ENCODE results near the gene TRIM4.
A peak's percentile ranks its signal among the peaks of the same experiment; 100 is the strongest.
"Not testable (repeated sequence)": the region's sequence is repeated elsewhere in the genome, so short reads cannot be mapped to it uniquely, and the experiment has no call there.

The TRIM4 gene, protein sequence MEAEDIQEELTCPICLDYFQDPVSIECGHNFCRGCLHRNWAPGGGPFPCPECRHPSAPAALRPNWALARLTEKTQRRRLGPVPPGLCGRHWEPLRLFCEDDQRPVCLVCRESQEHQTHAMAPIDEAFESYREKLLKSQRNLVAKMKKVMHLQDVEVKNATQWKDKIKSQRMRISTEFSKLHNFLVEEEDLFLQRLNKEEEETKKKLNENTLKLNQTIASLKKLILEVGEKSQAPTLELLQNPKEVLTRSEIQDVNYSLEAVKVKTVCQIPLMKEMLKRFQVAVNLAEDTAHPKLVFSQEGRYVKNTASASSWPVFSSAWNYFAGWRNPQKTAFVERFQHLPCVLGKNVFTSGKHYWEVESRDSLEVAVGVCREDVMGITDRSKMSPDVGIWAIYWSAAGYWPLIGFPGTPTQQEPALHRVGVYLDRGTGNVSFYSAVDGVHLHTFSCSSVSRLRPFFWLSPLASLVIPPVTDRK

DNA sequence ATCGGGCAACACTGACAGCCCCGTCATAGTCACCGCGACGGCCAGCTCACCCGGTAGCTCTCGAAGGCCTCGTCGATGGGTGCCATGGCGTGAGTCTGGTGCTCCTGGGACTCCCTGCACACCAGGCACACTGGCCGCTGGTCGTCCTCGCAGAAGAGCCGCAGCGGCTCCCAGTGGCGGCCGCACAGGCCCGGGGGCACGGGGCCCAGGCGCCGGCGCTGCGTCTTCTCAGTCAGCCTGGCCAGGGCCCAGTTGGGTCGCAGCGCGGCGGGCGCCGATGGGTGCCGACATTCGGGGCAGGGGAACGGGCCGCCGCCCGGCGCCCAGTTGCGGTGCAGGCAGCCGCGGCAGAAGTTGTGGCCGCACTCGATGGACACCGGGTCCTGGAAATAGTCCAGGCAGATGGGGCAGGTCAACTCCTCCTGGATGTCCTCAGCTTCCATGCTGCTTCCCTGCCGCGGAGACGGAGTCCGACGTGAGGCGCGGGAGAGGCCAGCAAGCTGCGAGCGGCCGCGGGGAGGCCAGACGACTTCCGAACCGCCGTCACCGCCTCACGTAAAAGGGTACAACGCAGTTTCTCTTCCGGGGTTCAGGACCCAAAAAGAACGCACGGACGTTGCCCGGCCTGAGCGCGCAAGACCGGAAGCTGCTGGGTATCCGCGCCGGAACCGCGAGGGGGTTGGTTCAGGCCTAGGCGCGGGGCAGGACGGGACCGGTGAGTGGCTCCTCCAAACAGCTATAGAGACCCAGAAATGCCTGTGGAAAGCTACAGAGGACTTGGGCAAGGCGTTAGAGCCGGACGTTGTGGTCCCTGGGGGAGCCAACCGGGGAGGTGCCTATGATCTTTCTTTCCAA is at the start of gene TRIM4:
Gene TRIM4, minus strand, starts transcription at position 572 of the 855 bp plus-strand sequence. Its CDS starts 129 bp downstream, at position 443.
- peak; percentile 88 for DNase-seq

DNA sequence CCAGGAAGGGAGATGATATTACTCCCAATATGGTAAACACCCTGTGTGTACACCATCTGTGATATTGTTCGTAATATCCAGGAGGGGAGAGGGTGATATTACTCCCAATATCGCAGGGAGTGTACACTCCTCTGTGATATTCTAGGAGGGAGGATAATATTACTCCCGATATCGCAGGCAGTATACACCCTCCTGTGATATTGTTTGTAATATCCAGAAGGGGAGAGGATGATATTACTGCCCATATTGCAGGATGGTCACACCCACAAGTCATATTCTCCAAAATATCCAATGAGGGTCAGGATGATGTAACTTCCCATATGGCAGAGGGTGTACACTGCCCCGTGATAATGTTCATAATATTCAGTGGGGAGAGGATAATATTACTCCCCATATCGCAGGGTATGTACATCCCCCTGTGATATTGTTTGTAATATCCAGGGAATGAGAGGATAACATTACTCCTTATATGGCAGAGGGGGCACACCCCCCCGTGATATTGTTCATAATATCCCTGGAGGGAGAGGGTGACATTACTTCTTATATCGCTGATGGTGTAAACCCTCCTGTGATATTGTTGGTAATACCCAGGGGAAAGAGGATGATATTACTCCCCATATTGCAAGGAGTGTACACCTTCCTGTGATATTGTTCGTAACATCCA is 39.4 kb upstream of the TRIM4 start:
- no peak for DNase-seq

DNA sequence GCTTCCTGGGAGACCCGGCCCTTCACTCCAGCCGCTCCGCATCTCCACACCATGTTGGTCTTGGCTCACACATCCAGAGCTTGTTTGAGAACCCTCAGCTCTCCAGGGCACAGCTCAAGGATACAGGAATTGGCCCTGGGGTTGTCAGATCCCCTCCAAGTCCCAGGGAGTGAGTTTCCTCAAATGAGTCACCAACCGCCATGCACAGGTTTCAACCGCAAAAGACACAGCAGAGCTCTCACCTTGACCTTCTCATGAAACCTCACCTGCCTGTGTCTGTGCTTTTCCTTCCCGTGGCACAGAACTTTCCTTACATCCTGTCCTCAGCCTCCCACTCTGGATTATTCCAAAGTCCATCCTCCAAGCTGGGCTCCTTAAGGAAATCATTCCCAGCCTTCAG is 35.9 kb upstream of the TRIM4 start:
- no peak for DNase-seq

DNA sequence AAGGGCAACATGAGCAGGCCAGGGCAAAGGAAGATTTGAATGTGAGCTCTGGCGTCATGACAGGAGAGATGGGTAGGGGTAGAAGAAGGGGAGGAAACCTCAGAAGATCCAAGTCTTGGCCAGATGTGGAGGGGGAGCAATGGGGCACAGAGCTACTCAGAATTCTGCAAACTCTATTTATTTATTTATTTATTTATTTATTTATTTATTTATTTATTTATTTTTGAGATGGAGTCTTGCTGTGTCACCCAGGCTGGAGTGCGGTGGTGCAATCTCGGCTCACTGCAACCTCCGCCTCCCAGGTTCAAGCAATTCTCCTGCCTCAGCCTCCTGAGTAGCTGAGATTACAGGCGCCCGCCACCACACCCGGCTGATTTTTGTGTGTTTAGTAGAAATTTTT is 35.3 kb upstream of the TRIM4 start:
- DNase-seq, result not testable (repeated sequence)

DNA sequence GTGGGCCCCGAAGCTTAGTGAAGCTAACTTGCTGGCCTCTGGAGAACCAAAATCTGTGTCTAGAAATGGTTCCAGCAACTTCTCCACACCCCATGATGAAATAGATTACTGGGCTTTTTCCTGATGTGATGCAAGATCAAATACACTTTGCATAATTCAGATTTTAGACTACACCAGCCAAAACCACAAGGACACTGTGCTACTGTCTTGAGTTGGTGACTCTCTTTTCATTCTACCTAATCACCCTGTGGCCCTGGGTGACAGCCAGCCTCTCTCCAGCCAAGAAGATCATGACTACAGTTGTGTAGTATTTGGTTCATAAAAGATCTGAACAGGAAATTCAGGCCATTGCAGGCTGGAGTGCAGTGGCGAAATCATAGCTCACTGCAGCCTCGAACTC is 34.3 kb upstream of the TRIM4 start:
- no peak for DNase-seq

DNA sequence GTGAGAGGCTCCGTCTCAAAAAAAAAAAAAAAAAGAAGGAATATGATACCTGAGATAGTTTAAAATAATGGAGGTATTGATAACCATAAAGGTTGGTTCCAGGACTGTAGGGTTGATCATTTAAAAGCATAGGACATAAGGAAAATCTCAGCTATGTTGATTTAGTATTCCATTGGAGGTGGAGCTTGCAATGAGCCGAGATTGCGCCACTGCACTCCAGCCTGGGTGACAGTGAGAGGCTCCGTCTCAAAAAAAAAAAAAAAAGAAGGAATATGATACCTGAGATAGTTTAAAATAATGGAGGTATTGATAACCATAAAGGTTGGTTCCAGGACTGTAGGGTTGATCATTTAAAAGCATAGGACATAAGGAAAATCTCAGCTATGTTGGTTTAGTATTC is 33.3 kb upstream of the TRIM4 start:
- DNase-seq, result not testable (repeated sequence)

DNA sequence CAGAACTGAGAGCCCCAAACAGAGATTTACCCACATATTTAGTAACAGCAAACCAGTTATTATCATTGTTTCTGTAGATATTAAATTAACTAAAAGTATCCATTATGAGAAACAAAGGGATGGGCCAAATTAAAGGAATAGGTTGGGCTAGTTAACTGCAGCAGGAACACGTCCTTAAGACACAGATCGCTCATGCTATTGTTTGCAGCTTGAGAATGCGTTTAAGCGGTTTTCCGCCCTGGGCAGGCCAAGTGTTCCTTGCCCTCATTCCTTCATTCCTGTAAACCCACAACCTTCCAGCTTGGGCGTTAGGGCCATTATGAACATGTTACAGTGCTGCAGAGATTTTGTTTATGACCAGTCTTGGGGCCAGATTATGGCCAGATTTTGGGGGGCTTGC is 31.5 kb upstream of the TRIM4 start:
- DNase-seq, result not testable (repeated sequence)

DNA sequence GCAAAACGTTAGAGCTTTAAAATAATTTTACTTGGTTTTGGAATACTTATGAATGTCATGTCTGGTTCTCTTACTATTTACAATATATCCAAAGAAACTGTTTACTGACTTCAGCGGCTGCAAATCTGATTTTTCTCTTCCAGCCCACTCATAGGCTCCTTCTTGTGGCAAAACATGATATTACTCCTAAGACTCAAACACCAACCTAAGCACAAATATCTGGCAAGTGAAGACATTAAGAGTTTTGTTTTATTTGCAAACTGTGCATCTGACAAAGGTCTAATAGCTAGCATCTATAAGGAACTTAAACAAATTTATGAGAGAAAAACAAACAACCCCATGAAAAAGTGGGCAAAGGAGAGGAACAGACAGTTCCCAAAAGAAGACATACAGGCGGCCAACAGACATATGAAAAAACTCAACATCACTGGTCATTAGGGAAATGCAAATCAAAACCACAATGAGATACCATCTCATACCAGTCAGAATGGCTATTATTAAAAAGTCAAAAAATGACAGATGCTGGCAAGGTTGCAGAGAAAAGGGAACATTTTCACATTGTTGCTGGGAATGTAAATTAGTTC is 30.4 kb upstream of the TRIM4 start:
- no peak for DNase-seq

DNA sequence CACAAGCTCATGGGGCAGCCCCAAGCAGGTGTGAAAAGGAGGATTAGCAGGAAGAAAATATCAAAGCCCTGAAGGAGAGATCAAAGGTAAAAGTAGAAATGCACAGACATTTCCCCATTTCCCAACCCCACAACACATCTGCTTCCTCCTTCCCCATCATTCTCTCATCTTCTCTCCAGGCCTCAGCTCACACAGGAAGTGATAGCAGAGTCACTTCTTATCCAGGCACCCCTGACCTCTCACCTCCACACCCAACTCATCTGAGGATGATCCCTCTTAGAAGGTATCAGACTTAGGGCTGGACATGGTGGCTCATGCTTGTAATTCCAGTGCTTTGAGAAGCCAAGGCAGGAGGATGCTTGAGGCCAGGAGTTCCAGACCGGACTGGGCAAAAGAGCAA is 28.3 kb upstream of the TRIM4 start:
- no peak for DNase-seq

DNA sequence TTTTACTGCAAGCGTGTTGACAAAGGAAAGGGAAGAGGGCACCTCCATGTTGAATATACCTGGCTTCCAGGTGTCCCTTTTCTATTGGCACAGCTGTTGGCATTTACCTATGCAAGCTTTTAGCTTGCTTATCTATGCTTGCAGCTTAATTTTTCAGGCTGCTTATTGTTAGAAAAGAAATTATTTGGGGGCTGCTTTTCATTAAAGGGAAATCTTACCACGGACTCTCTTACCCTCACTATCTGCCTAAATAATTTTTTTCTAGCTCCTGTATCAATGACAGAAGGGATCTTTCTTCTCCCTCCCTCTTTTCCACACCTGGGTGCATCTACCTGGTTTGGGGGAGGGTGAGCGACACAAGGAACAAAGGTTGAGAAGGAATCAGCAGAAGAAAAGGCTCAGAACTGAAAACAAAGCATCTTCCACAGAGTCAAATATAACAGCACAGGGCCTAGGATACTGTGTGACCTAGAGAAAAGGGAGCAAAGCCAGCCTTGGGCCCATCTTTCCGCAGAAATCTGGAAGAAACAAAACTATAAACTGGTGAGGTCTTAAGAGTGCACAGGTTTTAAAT is 25.3 kb upstream of the TRIM4 start:
- DNase-seq, result no peak

DNA sequence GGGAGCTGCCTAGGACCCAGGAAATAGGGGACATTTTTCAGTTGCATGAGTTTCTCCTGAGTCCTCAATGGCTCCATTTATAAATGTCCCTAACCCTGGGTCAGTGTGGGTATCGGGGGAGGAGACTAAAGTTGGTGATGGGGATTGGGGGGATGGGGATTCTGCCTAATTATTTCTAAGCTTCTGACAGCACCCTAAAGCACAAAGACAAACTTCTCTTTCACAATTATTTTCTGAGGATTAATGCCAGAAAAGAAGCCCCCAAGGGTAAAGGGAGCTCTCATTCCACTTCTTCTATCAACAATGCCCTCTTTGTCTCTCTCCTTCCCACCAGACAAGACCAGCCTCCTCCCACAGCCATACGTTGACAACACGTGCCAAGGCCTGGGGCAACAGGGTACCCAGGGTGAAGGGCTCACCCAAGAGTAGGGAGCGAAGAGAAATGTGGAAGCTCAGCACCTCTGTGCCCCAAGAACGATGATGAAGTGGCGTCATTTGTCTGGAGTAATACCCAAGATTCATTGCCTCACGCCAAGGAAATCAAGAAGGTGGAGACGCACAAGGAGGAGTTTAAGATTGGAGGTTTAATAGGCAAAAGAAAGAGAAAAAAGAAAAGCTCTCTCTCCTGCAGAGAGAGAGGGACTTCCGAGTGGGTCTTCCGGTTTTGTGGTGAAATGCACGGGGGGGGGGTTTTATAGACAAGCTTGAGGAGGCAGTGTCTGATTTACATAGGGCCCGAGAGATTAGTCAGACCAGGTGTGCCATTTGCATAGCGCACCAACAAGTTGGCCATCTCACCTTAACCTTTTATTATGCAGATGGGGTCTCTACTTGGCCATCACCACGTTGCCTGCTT is 24.5 kb upstream of the TRIM4 start:
- DNase-seq, result no peak

DNA sequence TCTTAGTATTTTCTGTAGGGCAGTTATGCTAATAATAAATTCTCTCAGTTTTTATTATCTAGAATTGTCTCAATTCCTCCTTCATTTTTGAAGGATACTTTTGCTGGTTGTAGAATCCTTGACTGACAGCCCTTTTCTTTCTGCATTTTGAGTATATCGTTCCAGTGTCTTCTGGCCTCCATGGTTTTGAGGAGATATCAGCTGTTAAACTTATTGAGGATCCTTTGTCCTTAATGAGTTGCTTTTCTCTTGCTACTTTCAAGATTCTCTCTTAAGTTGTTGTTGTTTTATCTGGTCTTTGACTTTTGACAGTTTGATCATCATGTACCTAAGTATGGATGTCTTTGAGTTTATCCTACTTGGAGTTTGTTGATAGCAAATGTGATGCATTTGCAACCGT is 19.0 kb upstream of the TRIM4 start:
- no peak for DNase-seq

DNA sequence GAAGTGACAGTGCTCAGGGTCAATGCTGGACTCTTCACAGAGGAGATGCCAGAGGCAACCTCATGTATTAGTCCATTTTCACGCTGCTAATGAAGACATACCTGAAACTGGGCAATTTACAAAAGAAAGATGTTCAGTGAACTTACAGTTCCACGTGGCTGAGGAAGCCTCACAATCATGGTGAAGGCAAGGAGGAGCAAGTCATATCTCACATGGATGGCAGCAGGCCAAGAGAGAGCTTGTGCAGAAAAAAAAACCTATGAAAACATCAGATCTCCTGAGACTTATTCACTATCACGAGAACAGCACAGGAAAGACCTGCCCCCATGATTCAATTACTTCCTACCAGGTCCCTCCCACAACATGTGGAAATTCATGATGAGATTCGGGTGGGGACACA is 15.7 kb upstream of the TRIM4 start:
- DNase-seq, result not testable (repeated sequence)

DNA sequence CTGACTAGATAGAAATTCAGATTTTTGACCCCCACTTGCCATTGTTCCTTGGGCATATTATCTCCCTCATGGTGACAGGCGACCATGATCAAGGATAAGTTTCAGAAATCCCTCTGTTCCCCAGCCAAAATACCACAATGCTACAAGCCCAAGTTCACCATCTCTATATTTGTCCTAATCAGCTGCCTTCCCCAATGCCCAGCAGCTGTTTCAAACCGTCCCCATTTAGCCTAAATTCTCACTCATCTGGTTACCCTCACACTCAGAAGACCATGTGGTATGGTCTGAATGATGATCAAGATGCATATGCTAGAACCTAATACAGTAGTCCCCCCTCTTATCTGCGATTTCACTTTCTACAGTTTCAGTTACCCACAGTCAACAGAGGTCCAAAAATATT is 11.0 kb upstream of the TRIM4 start:
- DNase-seq, result no peak

DNA sequence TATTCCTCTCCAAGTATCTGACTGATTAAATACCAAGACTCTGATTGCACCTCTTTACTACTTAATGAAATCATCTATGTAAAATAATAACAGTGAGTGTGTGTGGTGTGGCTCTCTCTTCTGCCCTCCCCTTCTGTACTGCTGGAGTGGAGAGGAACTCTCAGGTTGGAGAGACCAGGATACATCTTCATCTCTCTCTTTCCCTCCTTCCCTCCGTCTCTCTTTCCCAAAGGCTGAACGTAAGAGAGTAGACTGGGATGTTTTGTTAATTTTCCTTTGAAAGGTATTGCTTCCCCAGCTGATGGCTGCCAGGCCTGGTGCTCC is 10.4 kb upstream of the TRIM4 start:
- no peak for DNase-seq

DNA sequence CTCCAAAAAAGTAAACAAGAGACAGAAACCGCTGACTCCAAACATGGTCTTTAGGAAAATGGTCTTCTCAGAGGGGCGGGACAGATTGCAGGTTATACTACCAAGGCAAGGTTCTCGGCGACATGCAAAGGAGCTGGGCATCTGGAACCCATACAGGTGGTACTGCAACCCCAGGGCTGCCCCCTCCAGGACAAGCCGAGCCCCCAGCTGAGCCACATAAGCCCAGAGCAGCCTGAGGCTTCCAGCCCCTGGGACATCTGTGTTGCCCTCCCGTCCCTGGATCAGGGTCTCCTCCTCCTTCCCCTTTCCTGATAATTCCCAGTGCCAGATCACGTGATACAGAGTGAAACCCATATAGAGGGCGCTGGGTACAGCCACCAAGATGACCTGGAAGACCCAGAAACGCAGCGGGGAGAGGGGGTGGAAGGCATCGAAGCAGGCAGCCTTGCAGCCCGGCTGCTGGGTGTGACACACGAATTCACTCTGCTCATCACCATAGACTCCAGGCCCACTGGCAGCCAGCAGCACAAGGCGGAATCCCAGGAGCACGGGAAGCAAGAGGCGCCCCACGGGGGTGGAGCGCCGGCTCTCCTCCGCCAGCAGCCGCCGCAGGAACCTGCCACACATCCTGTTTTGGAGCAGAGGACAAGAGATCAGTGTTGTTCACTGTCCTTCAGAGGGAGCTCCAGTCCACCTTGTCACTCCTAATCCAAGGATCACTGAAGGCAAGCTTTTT is 9.8 kb upstream of the TRIM4 start, which contains the start of gene GJC3:
Gene GJC3, minus strand, starts transcription at position 627 of the 736 bp plus-strand sequence. Its CDS starts 0 bp downstream, at position 627.
- DNase-seq, result peak; percentile 26

DNA sequence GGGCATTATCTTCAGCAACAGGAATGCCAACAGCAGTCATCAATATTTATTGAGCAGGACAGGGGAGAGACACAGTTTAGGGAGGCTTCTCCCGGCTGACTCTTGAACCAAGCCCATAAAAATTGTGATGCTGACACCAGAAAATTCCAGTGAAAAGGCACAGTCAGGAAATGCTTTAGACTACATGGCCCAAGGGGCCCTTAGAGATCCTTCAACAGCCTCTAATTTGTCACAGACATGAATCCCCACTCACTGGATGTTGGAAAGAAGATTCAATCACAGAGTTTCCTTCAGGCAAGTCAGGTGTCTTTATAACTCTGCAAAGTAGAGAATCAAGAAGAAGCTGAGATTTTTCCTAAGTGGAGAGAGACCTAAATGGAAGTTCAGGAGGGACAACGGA is 8.9 kb upstream of the TRIM4 start:
- DNase-seq, result no peak

DNA sequence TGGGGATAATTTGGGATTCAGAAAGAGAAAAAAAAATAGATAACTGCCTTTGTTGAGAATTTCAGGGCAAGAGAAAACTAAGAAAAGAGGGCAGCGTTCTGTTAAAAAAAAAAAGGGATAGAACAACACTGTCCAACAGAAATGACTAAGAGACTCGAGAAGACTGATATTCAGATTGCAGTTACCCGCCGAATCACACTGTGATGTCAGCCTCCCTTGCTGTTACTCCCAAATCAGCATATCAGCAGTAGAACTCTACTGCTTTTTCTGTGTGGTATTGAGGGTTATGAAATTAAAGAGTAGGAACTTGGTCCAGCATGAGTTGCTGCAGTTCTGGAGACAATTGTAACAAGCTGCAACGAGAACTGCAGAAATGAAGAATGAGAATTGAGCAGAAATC is 8.2 kb upstream of the TRIM4 start:
- DNase-seq, result no peak

DNA sequence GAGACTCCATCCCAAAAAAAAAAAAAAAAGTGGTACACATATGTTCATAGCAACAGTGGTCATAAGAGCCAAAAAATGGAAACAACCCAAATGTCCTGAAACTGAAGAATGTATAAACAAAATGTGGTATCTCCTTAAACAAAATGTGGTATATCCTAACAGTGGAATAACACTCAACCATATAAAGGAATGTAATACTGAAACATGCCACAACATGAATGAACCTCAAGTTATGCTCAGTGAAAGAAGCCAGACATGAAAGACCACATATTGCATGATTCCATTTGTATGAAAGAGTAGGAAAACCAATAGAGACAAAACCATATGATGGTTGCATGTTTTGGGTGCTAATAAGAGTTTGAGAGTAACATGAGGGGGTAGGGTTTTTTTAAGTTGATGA is 7.0 kb upstream of the TRIM4 start:
- DNase-seq, result no peak

DNA sequence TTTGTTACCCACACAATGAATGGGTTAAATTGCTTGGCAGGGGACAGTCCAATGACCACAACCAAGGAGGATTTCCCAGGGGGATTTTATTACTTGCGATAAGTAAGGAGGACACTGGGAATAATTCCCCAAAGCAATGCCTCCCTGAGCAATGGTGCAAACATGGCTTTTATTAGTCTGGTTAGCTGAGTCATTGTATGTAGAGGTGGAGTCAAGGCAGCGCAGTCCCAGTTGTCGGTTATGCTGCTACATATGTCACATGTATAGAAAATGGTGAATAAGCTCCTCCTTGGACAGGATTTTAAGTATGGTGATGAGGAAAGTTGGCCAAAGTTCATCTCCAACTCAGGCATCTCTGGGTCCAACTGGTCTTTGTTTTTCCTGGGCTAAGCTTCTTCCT is 3.9 kb upstream of the TRIM4 start:
- no peak for DNase-seq

DNA sequence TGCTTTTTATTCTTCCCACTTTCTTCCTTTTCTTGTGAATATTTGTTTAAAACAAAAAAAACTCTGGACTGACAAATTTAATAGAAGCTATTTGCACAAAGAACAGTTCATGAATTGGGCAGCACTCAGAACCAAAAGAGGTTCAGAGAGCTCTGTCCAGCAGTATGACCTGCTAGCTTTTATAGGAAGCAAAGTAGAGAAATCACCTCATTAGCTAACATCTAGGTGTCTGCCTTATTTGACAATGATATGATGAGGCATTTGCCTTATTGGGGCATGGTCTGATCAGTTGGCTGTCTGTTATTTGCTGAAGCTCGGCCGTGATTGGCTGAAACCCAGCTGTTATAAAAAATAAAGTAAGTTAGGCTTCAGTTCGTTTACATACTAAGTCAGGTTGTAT is 819 bp upstream of the TRIM4 start:
- DNase-seq, result no peak

Measured in activated gamma-delta T cell treated with Interleukin-2 at 50 U/mL for 16 hours (primary cell).